NCI-H460 (cell line): ENCODE data around the gene KLHL30. TPM values are rescaled to one million over a fixed set of nuclear protein-coding genes. Genes with fewer than 3 reads are reported as not detected.

ENCODE experiments used
- DNase-seq: peaks from one replicate; pipeline ENCODE4 v3.0.0-alpha.2; 2016; ENCODE audit warnings: low read depth; ENCODE audit errors: extremely low read depth
- polyA plus RNA-seq: library from polyadenylated mRNA; depleted of rRNA; stranded (reverse); fragments of >200 nt; gene quantifications from 2 replicates; pipeline ENCODE4 v1.2.3, GENCODE V29; 2014; cell fraction: nucleus; rRNA removed
- total RNA-seq: library from RNA; depleted of rRNA; stranded (reverse); fragments of >200 nt; shearing (Covaris generic); gene quantifications from 2 replicates; pipeline ENCODE4 v1.2.3, GENCODE V29; 2014; rRNA removed

KLHL30 gene, protein sequence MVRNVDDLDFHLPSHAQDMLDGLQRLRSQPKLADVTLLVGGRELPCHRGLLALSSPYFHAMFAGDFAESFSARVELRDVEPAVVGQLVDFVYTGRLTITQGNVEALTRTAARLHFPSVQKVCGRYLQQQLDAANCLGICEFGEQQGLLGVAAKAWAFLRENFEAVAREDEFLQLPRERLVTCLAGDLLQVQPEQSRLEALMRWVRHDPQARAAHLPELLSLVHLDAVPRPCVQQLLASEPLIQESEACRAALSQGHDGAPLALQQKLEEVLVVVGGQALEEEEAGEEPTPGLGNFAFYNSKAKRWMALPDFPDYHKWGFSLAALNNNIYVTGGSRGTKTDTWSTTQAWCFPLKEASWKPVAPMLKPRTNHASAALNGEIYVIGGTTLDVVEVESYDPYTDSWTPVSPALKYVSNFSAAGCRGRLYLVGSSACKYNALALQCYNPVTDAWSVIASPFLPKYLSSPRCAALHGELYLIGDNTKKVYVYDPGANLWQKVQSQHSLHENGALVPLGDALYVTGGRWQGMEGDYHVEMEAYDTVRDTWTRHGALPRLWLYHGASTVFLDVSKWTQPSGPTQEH
- 0.05 TPM in 1 of 2 replicates, not detected in the other for total RNA-seq
- 0.13 and 0.47 TPM in 2 replicates for polyA plus RNA-seq

DNA sequence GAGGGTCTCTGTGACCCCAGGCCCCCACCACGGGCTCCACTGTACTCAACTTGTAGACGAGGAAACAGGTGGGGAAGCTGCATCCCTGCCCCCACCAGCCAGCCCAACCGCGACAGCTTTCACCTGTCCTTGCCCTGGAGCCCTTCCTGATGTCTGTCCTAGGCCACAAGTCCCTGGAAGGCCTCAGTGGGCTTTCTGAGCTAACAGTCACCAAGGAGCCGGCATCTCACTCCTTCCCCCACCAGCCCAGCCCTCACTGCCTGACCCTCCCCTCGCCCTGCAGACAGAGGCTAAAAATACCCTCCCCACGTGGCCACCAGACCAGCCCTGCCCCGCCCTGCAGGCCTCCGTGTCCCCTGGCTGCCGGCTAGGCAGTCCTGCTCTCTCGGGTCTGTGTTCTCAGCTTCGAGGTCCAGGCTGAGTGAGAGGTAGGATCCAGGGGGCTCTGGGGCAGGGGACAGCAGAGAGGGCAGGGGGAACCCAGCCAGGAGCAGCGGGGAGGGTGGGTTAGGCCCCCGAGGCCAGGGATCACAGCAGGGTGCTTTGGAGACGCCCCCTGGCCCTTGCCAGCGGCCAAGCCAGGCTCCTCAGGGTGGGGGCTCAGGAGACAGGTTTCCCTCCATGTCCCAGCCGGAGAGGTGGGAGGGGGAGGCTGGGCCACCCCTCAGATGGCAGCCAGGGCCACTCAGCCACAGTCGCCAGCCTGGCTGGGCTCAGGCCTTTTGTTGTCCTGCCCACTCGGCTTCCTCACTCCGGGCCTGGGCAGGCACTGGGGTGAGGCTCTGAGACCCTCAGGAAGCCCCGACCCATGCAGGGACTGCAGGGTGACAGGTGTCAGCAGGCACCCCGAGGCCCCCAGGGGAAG is at the start of gene KLHL30:
KLHL30 (plus strand) TSS at position 338 of the 865 bp plus-strand sequence. CDS start 2,087 bp downstream, outside the sequence.
- no peak for DNase-seq

DNA sequence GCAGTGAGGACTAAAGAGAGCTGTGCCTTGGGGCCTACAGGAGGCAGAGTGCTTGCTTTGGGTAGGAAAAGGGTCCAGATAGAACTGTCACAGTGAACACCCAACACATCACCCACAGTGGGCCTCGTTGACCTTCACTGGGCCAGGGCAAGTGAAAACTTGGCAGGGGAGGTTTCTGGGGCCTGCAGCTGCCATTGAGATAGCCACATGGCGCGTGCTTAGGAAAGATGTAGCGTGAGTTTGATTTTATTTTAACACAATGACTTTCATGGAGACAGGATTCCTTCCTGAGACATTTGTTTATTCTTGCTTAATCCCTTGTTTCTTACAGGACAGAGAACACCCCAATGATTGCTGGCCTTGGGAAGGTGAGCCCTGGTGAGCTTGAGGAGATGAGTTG is 47.6 kb upstream of the KLHL30 start:
- no peak for DNase-seq

DNA sequence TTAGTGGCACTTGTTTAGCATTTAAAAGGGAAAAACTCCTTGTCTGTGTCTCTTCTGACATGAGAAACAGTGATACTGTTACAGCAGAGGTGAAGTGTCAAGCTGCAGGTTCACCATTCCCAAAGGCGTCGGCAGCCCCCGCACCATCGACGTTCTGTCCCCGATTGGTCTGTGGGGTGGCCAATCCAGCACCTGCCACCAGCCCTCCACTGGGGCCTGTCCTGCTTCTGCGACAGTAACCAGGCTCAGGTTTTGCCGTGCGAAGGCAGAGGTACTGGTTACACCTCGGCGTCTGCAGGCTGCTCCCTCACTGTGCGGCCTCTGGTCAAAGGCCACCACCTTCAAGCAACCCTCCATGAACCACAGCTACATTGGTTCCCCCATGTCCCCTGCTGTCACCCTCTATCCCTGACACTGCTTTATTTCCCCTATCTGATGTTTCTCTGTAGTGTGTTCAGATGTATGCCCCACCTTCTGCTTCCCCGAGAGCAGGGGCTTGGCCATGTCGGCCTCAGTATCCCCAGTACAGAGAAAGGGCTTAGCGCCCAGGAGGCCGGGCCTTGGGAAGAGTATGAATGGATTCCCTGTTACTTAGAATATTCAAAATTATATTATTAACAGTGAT is 46.9 kb upstream of the KLHL30 start:
- DNase-seq = no peak

DNA sequence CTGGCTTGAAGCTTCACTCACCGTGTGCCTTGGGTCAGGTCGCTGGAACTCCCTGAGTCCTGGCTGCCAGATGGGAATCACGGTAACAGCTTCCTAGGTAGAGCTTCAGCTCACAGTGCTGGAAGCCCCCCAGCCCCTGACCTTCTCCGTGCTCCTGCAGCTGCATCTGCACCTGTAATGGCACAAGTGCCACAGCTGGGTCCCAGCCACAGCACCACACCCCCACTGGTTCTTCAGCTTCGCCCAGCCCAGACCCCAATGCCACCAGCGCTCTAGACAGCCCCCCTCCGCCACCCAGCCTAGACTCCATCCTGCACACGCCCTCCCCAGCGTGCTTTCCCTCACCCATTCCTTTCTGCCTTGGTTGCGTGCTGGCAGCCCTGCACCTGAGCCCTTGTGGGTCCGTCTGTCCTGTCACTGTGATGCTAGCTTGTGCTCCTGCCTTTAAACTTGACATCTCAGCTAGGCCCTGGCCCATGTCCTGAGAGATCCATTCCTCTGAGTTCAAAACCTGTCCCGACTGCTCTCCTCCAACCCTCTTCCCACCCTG is 45.9 kb upstream of the KLHL30 start:
- DNase-seq = no peak

DNA sequence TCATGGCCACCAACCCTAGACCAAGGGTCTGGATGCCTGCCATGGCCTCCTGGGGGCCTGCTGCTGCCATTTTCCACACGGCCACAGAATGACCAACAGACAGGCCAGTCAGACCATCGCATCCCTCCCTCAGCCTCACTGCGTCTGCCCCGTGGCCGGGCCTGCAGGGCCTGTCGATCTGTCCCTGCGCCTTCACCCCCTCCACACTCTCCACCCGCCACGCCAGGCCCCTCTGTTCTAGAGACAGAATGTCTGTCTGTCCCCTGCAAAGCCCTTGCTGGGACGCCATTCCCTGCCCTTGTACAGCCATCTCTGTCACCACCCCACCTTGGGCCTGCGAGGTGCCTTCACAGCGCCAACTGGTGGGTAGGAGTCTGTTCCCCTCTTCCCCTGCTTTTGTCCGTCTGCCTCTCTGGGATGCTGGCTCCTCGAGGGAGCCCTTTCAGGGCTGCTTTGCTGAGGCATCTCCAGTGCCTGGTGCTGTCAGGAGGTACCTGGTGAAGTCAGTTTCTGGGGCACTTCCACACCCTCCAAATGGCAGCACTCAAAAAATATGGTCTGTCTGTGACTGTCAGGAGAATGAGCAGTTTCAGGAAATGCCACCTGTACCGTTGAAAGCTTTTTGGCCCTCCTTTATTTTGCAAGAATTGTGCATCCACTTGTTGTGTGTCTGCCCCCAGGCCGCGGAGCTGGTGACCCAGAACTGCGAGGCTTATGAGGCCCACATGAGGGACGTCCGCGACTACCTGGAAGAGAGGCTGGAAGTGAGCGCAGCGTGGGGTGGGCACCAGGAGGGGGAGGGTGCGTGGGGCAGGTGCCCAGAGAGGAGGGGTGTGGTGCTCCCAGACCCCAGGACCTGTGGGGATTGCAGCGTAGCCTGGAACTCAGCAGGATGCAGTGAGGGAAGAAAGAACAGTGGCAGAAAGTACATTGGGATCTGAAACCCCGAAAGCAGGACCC is 45.0 kb upstream of the KLHL30 start:
- no peak for DNase-seq

DNA sequence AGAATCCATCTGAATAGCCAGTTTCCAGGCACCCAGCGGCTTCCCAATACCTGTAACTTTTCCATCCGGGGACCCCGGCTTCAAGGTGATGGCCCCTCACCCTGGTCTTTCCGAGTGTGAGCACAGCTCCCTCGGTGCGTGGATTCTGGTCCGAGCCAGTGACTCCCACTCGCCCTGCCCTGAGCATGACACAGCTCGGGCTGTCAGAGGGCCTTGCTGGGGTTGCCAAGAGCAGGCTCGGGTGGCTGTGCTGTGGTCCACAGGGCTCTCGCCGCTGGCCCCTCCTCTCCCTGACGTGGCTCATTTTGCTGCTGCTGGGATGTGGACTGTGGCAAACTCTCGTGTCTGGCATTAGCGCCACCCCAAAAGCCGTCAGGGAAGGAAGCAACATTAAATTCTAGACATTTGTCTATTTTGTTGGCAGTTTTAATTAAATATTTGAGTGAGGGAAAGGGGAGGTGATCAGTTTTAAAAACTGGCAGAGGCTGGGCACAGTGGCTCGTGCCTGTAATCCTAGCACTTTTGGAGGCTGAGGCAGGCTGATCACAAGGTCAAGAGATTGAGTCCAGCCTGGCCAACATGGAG is 43.9 kb upstream of the KLHL30 start:
- no peak for DNase-seq

DNA sequence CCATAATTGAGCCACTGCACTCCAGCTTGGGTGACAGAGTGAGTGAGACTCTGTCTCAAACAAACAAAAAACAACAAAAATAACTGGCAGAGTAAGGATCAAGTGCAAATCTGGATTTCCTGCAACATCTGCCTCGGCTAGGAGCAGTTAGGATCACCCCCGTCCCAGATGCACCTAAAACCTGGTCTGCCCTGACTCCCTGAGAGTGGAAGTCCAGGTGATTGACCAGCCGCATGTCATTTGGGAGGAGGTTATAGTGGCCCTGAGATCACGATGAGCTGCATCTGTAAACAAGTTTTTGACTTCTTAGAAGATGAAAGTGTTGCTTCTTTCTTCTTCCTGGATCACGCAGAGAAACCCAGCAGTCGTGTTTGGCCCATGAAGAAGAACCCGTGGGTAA is 43.3 kb upstream of the KLHL30 start:
- no peak for DNase-seq

DNA sequence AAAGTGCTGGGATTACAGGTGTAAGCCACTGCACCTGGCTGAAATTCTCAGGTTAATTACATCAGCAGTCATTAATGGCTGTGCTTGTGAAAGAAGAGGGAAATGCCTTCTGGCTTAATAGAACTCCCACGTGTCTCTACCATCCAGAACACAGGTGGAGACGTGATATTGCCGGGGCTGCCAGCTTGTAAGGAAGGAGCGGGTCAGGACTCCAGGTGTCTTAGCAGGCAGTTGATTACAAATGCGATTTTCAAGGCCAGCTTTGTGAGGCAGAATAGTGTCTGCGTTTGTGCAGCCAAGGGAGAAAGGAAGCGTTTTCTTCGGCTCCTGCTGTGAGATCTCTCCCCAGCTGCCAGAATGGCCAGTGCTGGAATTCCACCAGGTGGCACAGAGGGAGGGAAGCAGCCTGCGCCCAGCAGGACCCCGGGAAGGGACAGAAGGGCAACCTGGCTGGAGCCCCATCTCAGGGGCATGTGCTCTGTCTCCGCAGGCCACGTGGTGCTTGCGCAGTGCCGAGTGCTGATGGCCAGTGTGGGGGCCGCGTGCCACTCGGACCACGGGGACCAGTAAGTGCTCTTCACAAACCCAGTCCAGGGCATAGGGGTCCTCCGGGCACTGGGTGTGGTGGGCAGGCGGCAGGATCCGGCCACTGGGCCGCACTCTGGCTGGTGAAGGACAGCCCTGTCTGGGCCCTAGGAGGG is 42.0 kb upstream of the KLHL30 start:
- no peak for DNase-seq

DNA sequence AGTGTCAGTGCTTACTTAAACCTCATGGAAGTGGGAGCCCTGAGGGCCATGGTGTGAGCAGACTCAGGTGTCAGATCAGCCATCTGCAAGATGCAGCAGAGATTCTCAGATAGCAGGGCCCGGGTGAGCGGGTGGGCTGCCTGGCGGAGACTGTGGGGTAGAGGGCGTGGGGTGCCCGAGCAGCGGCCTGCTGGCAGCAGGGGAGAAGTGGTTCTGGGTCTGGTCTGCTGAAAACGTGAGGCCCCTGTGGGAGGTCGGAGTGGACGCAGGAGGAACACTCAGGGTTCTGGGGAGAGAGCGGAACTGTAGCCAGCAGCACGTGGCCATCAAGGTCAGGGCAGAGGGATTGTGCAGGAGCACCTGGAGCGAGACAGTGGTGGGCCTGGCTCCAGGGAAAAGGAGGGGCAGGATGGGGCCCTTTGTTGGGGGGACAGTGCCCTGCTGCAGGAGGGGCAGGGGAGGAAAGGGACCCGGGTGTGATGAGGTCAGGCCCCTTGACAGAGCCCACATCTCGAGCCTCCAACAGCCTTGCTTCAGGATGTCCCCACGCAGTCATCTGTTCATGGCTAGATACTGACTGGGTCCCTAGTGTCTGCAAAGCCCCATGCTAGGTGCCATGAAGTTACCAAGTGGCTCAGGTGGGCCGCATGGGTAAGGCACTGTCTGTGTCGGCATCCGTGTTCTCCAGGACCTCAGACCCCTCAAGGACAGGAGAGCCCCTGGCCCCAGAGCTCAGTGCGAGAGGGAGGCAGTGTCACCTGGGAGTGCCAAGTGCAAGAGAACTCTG is 41.1 kb upstream of the KLHL30 start:
- no peak for DNase-seq

DNA sequence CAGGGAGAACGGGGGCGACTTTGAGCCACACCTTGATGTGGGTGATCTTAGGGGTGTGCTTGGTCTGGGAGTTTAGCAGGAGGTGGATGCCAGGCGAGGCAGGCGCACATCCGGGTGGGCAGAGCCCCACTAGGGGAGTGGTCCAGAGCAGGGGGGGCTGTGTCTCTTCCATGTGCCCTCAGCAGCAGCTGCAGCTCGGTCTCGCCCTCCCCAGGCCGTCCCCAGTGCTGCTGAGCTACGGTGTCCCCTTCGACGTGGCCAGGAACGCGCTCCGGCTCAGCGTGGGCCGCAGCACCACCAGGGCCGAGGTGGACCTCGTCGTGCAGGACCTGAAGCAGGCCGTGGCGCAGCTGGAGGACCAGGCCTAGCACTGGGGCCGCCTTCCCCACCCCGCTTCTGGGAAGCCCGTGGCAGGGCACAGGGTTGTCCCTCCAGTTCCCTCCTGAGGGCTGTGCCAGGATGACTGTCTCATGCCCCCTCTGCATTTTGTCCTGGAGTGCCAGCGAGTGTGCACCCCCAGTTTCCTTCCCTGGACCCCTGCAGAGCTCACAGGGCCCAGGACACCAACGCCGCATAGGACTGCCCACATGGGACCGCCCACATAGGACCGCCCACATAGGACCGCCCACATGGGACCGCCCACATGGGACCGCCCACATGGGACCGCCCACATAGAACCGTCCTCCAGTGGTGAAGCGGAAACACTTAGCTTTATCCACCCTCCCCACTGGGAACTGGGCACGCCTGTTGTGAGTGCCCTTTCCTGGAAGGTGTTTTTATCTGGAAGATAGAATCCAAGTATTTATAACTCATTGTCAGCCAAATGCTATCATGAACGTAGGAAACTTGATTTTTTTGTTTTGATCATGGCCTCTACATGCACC is 40.2 kb upstream of the KLHL30 start:
- peak; percentile 94 for DNase-seq

DNA sequence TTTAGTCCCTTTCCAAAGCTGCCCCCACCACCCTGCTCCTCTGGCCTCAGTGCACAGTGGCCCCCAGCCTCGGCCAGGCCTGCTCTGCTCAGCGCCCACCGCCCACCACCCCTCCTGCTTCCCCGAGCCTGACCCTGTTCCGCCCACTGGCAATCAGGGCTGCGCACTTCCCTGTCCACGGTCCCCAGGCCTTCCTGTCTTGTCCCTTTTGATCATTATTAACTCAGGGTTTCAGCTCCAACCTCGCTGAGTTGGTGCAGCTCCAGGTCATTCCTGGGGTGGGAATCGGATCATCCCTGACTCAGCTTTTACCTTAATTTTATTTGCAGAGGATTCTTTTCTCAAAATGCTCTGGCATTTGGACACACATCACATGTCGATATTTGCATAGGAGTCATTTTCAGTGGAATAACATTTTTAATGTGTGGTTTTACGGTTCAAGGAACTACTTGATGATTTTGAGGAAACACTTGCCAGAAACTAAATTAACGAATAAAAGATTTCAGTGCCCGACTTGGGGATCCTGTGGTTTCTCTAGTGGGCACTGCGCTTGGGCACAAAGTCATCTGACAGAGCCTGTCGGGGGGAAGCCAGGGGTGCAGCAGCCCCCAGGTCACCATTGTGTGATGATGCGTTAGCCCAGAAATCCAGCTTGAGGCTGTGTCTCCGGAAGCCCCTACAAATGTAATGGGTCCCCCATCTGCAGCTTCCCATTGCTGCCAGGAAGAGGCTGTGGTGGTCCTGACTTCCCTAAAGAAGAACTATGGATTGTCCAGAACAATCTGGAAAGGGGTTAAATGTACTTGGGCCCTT is 39.4 kb upstream of the KLHL30 start:
- no peak for DNase-seq

DNA sequence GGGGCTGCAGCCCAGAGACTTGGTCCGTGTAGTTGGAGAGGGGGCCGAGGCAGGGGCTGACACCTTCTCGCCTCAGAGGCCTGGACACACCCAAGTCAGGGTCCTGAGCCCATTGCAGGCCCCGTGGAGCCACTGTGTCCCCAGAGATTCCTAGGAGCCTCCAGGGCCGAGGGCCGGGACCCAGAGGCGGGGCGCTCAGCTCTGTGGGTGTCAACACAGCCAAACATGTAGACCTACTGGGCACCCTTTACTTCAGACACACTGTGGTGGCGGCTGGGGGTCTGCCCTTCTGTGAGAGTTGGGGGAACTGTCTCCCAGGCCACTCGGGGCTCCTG is 38.8 kb upstream of the KLHL30 start:
- no peak for DNase-seq

DNA sequence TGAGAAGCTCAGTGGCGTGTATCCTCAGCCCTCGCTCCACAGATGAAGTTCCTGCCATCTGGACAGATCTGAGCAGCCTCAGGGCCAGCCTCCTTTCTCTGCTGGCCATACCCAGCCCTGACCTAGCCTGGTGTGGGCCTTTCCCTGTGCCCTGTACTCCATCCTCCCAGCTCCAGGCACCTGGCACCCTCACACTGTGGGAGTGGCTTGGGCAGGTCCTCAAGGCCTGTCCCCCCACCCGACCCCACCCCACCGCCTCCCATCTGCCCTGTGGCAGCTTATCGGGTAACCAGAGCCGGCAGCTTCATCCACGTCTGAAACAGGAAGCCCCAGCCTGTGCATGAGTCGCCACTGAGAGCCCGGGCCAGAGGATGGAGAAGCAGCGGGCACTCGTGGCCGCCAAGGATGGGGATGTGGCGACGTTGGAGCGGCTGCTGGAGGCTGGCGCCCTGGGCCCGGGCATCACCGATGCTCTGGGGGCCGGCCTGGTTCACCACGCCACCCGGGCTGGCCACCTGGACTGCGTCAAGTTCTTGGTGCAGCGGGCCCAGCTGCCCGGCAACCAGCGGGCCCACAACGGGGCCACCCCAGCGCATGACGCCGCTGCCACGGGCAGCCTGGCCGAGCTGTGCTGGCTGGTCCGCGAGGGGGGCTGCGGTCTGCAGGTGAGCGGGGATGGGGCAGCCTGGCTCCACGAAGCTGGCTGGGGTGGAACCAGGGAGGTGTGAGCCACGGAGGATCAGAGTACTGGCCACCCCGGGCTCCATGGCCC is 38.2 kb upstream of the KLHL30 start, which contains the start of gene ESPNL:
ESPNL (plus strand) TSS at position 292 of the 772 bp plus-strand sequence; CDS start at position 372, 80 bp downstream.
- no peak for DNase-seq

DNA sequence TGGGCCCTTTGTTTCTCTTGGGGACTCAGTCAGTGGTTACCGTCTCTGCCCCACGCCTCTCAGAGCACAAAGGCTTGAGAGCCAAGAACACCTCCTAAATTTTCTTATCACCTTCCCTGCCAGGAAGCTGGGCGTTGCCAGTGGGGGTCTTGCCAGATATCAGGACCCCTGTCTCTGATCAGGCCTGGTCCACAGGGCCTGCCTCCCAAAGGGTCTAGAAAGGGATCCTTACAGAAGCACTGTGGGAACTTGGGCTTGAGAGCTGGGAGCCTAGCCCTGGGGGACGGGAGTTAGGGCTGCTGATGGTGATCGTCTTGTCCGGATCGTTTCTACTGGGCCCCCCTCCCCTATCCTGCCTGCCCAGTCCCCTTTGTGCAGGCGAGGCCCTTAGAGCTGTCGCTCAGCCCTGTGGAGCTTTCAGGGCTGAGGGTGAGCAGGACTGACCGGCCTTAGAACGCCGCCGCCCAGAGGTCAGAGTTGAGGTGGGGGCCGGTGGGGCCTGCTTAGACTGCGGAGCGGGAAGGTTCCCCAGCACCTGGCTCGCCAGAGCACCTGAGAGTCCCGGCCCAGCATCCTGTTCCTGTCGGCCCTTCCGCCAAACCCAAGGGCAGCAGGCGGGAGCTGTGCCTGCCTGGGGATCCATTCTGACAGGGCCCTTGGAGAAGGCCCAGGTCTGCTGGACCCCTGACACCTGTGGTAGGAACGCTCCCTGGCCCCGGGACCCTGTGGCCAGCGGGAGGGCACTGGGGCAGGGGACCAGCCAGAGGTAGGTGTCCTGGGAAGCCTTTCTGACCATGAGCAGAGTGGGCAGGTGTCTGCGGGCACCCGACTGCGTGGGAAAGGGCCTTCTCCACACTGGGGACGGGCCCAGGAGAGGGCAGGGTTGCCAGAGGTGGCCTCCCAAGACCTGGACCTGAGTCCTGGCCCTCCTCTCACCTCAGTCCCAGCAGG is 37.4 kb upstream of the KLHL30 start:
- no peak for DNase-seq
